Calu3 (cell line): ENCODE measurements around the gene PLCL2. TPM values are rescaled to one million over a fixed set of nuclear protein-coding genes. Genes with fewer than 3 reads are reported as not detected.

Source experiments
- BruUV-seq: library from RNA; stranded (reverse); fragments of 400-500 nt; replicated peaks from 2 replicates; lab custom pipeline; 2021; lab: Mats Ljungman, UMichigan
- CTCF ChIA-PET: fragments of 300-600 bp; sonication (Branson Sonifier 250); formaldehyde crosslinking; loops from one replicate; lab custom pipeline; 2022; ENCODE audit warnings: antibody characterized with exemption; lab: Charles Lee
- DNase-seq: peaks from one replicate; pipeline ENCODE4 v3.0.0; 2022
- H3K27ac Mint-ChIP-seq: one replicate; pipeline ENCODE4 v1.8.0; 2022; ENCODE audit warnings: mixed read lengths; ENCODE audit not compliant: unreplicated experiment
- H3K27me3 Mint-ChIP-seq: one replicate; pipeline ENCODE4 v1.8.0; 2022; ENCODE audit warnings: mixed read lengths; ENCODE audit not compliant: unreplicated experiment
- H3K36me3 Mint-ChIP-seq: one replicate; pipeline ENCODE4 v1.8.0; 2022; ENCODE audit warnings: mild to moderate bottlenecking, moderate library complexity, mixed read lengths; ENCODE audit not compliant: insufficient read depth, unreplicated experiment
- H3K4me1 Mint-ChIP-seq: one replicate; pipeline ENCODE4 v1.8.0; 2022; ENCODE audit warnings: mild to moderate bottlenecking, low read depth, mixed read lengths; ENCODE audit not compliant: unreplicated experiment
- H3K4me3 Mint-ChIP-seq: one replicate; pipeline ENCODE4 v1.8.0; 2022; ENCODE audit warnings: mild to moderate bottlenecking, low read depth, moderate library complexity, mixed read lengths; ENCODE audit not compliant: unreplicated experiment
- H3K9me3 Mint-ChIP-seq: one replicate; pipeline ENCODE4 v1.8.0; 2022; ENCODE audit warnings: low read depth, mixed read lengths; ENCODE audit not compliant: unreplicated experiment
- intact Hi-C: fragments of 100-400 bp; cut with micrococcal nuclease; formaldehyde crosslinking; loops from one replicate; pipeline ENCODE4 v1.10.0; 2022; ENCODE audit not compliant: unreplicated experiment
- total RNA-seq: library from RNA; stranded (reverse); gene quantifications from 2 replicates; pipeline ENCODE4 v1.2.3, GENCODE V29; 2022
- TF ChIP-seq, protein P1 (sequence below): fragments of 200-600 bp; IDR thresholded peaks from one replicate; pipeline ENCODE4 v1.8.0; 2022; ENCODE audit warnings: antibody characterized with exemption; ENCODE audit not compliant: unreplicated experiment

Gene PLCL2
- total RNA-seq, 1 experiment from 2014 or later: 5.8 TPM

DNA sequence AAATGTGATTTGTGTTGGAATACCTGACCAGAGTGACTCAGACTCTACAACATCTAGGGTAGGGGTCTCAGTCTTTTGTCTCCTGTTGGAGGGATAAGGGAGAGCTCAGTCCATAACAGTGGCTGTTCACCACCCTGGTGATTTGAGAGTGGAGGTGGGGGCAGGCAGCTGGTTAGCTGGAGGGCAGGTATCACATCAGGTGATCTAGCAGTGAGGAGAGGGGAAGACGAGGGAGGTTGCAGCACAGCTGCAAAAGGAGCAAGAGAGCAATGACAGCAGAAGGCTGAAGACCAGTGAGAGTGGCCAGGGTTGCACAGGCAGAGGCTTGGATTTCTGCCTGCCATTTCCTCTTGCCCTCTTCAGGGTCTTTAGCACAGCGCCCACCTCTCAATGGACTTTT is 38.4 kb downstream of the PLCL2 start:
- peaks cover 2% of the 10 kb centered on the region for H3K9me3 Mint-ChIP-seq
- TF ChIP-seq, protein P1, sequence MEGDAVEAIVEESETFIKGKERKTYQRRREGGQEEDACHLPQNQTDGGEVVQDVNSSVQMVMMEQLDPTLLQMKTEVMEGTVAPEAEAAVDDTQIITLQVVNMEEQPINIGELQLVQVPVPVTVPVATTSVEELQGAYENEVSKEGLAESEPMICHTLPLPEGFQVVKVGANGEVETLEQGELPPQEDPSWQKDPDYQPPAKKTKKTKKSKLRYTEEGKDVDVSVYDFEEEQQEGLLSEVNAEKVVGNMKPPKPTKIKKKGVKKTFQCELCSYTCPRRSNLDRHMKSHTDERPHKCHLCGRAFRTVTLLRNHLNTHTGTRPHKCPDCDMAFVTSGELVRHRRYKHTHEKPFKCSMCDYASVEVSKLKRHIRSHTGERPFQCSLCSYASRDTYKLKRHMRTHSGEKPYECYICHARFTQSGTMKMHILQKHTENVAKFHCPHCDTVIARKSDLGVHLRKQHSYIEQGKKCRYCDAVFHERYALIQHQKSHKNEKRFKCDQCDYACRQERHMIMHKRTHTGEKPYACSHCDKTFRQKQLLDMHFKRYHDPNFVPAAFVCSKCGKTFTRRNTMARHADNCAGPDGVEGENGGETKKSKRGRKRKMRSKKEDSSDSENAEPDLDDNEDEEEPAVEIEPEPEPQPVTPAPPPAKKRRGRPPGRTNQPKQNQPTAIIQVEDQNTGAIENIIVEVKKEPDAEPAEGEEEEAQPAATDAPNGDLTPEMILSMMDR: no peak
- CTCF ChIA-PET: no interaction called here
- intact Hi-C loops: no loop called here
- H3K36me3 Mint-ChIP-seq: no peaks in the 10 kb centered on the region
- H3K4me1 Mint-ChIP-seq: peaks cover 11% of the 10 kb centered on the region
- H3K4me3 Mint-ChIP-seq: no peak overlapping the region
- BruUV-seq: no TSS peak
- no peaks in the 10 kb centered on the region for H3K27me3 Mint-ChIP-seq
- no peak for DNase-seq
- H3K27ac Mint-ChIP-seq: no peak overlapping the region

DNA sequence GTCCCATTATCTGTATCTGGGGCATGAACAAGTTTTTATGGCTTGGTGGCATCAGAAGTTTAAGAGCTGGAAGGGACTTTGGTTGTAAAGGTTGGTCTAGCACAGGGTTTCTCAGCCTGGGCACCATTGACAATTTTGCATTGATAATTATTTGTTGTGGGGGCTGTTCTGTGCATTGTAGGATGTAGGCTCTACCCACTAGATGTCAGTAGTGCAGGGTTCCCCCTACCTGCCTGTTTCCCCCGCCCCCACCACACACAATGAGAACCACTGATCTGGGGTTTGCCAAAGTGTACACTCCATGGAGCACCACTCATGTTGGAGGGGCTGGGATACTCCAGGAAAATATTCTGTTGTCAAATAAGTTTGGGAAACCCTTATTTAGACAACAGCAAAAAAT is 42.7 kb downstream of the PLCL2 start:
- Mint-ChIP-seq H3K27ac (no peak overlapping the region), H3K27me3 (no peaks in the 10 kb centered on the region), H3K9me3 (peaks cover 2% of the 10 kb centered on the region), H3K4me3 (no peak overlapping the region), H3K4me1 (no peaks in the 10 kb centered on the region), H3K36me3 (no peaks in the 10 kb centered on the region)
- no TSS peak for BruUV-seq
- TF ChIP-seq, protein P1: no peak
- intact Hi-C loops: no loop called here
- DNase-seq: no peak
- CTCF ChIA-PET: no interaction called here

DNA sequence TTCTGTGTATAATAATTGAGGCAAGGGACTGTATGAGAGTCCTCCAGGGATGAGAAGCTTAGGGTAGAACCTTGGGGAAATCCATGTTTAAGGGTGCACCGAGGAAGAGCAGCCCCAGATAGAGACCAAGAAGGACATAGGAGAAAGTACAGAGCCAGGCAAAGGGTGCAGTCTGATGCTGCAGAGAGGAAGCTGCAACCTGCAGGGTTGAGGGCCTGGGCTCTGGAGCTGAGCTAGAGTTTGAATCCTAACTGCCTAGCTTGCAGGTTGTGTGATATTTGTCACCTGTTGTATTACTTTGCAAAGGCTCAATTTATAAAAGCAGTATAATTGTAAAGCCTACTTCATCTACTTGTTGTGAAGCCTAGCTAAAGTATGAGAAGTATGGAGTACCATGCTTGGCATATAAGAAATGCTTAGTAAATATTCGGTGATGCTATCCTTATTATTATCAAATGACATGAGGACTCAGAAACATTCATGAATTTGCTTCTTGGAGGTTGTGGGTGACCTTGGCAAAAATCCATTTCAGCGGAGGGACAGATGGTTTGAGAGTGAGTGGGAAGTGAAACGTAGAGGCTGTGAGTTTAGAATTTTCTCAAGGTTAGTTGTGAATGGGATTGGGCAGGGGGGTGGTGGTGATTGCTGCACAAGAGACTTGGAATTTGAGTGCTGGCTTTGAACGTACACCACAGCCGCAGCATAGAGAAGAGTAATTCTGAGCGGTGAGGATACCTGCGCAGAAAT is 43.8 kb downstream of the PLCL2 start:
- intact Hi-C loops: no loop called here
- no peak for DNase-seq
- Mint-ChIP-seq H3K4me1 (no peaks in the 10 kb centered on the region), H3K9me3 (no peaks in the 10 kb centered on the region), H3K36me3 (no peaks in the 10 kb centered on the region), H3K27me3 (no peaks in the 10 kb centered on the region), H3K4me3 (no peak overlapping the region), H3K27ac (no peak overlapping the region)
- no TSS peak for BruUV-seq
- CTCF ChIA-PET: no interaction called here
- TF ChIP-seq, protein P1: no peak

DNA sequence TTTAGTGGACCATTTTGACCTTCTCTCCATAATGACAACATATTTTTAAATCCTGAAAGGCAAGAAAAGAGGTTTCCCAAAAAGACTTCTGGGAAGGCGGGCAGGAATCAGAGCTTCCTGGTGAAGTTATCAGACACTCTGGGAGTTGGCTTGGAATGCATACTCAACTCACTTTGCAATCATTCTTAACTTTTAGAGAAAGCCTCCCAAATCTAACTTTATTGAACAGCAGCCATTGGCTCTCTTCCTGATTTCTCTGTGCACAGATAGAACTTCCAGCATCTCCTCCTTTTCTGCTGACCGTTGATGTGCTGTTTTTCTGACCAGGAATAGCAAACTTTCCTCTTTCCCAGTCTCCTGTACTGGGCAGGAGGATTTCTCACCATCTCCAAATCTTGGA is 44.6 kb downstream of the PLCL2 start:
- no peak overlapping the region for H3K27ac Mint-ChIP-seq
- TF ChIP-seq, protein P1: no peak
- no TSS peak for BruUV-seq
- no peak for DNase-seq
- CTCF ChIA-PET: no interaction called here
- H3K4me1 Mint-ChIP-seq: no peaks in the 10 kb centered on the region
- H3K4me3 Mint-ChIP-seq: no peak overlapping the region
- intact Hi-C loops: no loop called here
- H3K36me3 Mint-ChIP-seq: no peaks in the 10 kb centered on the region
- H3K27me3 Mint-ChIP-seq: no peaks in the 10 kb centered on the region
- H3K9me3 Mint-ChIP-seq: no peaks in the 10 kb centered on the region
